Glutamatergic neuron (in vitro differentiated cells): ENCODE results near the gene ANO3. TPM values are rescaled to one million over a fixed set of nuclear protein-coding genes. Genes with fewer than 3 reads are reported as not detected.
A peak's percentile ranks its signal among the peaks of the same experiment; 100 is the strongest.
"Not testable (repeated sequence)": the region's sequence is repeated elsewhere in the genome, so short reads cannot be mapped to it uniquely, and the experiment has no call there.

Experiments
- DNase-seq: peaks from one replicate; pipeline ENCODE4 v3.0.0; 2022
- H3K27ac Mint-ChIP-seq: one replicate; pipeline ENCODE4 v1.8.0; 2020; ENCODE audit warnings: mild to moderate bottlenecking, mixed read lengths, inconsistent platforms; ENCODE audit not compliant: unreplicated experiment
- H3K27me3 Mint-ChIP-seq: one replicate; pipeline ENCODE4 v1.8.0; 2020; ENCODE audit warnings: mild to moderate bottlenecking, moderate library complexity, mixed read lengths, inconsistent platforms; ENCODE audit not compliant: unreplicated experiment
- H3K36me3 Mint-ChIP-seq: one replicate; pipeline ENCODE4 v1.8.0; 2020; ENCODE audit warnings: mild to moderate bottlenecking, mixed read lengths, inconsistent platforms; ENCODE audit not compliant: unreplicated experiment
- H3K4me1 Mint-ChIP-seq: one replicate; pipeline ENCODE4 v1.8.0; 2020; ENCODE audit warnings: mild to moderate bottlenecking, low read depth, mixed read lengths, inconsistent platforms; ENCODE audit not compliant: unreplicated experiment
- H3K4me3 Mint-ChIP-seq: one replicate; pipeline ENCODE4 v1.8.0; 2020; ENCODE audit warnings: mild to moderate bottlenecking, mixed read lengths, inconsistent platforms; ENCODE audit not compliant: unreplicated experiment
- H3K9me3 Mint-ChIP-seq: one replicate; pipeline ENCODE4 v1.8.0; 2020; ENCODE audit warnings: mild to moderate bottlenecking, moderate library complexity, mixed read lengths, inconsistent platforms; ENCODE audit not compliant: unreplicated experiment
- CTCF ChIP-seq: fragments of 200-600 bp; sonication (generic); IDR thresholded peaks from one replicate; pipeline ENCODE4 v1.5.0; 2021; ENCODE audit not compliant: partially characterized antibody, unreplicated experiment
- total RNA-seq: library from RNA; stranded (reverse); fragmentation: NEBNext Ultra II Directional; extraction: Animal tissue kit (Norgen Biotek cat#: 25700); gene quantifications from one replicate; pipeline ENCODE4 v1.2.1, GENCODE V29; 2021; ENCODE audit not compliant: unreplicated experiment

Gene ANO3
- total RNA-seq, 1 donor from 2014 or later = 12.8 TPM

- Mint-ChIP-seq H3K27me3 (no peaks in the 10 kb centered on the region), H3K36me3 (peaks cover 3% of the 10 kb centered on the region), H3K9me3 (no peaks in the 10 kb centered on the region), H3K4me1 (no peaks in the 10 kb centered on the region), H3K27ac (no peak overlapping the region), H3K4me3 (no peak overlapping the region)
- DNase-seq = no peak
- no peak for TF ChIP-seq CTCF
These were observed 300.8 kb downstream of the ANO3 start for GRCh38 chr11:26632691-26633159.

GRCh38 chr11:26643314-26643713, 311.4 kb downstream of the ANO3 start:
- not testable (repeated sequence) for H3K4me1 Mint-ChIP-seq, H3K9me3 Mint-ChIP-seq, H3K36me3 Mint-ChIP-seq, DNase-seq, H3K4me3 Mint-ChIP-seq, H3K27me3 Mint-ChIP-seq, H3K27ac Mint-ChIP-seq

GRCh38 chr11:26649884-26650283, 318.0 kb downstream of the ANO3 start:
- Mint-ChIP-seq H3K27me3 (no peaks in the 10 kb centered on the region), H3K27ac (no peak overlapping the region), H3K4me1 (peaks cover under 1% of the 10 kb centered on the region), H3K4me3 (no peak overlapping the region), H3K36me3 (no peaks in the 10 kb centered on the region), H3K9me3 (no peaks in the 10 kb centered on the region)
- peak; percentile 62 for DNase-seq
- peak; percentile 77 for TF ChIP-seq CTCF

GRCh38 chr11:26651916-26652315, 320.0 kb downstream of the ANO3 start:
- no peak overlapping the region for H3K27ac Mint-ChIP-seq
- DNase-seq = no peak
- H3K4me1 Mint-ChIP-seq = peaks cover 5% of the 10 kb centered on the region
- no peaks in the 10 kb centered on the region for H3K36me3 Mint-ChIP-seq
- no peak for TF ChIP-seq CTCF
- no peaks in the 10 kb centered on the region for H3K9me3 Mint-ChIP-seq
- H3K27me3 Mint-ChIP-seq = no peaks in the 10 kb centered on the region
- H3K4me3 Mint-ChIP-seq = no peak overlapping the region

- H3K4me1 Mint-ChIP-seq = peaks cover 5% of the 10 kb centered on the region
- no peak overlapping the region for H3K4me3 Mint-ChIP-seq
- peaks cover 3% of the 10 kb centered on the region for H3K36me3 Mint-ChIP-seq
- DNase-seq = no peak
- H3K27ac Mint-ChIP-seq = no peak overlapping the region
- no peaks in the 10 kb centered on the region for H3K27me3 Mint-ChIP-seq
- no peak for TF ChIP-seq CTCF
- no peaks in the 10 kb centered on the region for H3K9me3 Mint-ChIP-seq
These were observed 323.4 kb downstream of the ANO3 start for GRCh38 chr11:26655287-26655686.

- Mint-ChIP-seq H3K4me3 (no peak overlapping the region), H3K4me1 (no peaks in the 10 kb centered on the region), H3K27ac (no peak overlapping the region), H3K9me3 (no peaks in the 10 kb centered on the region), H3K27me3 (no peaks in the 10 kb centered on the region), H3K36me3 (peaks cover 5% of the 10 kb centered on the region)
- DNase-seq = no peak
- no peak for TF ChIP-seq CTCF
These were observed 331.0 kb downstream of the ANO3 start for GRCh38 chr11:26662916-26663315.
